Measurements from ENCODE around the gene CALCB.

DNA sequence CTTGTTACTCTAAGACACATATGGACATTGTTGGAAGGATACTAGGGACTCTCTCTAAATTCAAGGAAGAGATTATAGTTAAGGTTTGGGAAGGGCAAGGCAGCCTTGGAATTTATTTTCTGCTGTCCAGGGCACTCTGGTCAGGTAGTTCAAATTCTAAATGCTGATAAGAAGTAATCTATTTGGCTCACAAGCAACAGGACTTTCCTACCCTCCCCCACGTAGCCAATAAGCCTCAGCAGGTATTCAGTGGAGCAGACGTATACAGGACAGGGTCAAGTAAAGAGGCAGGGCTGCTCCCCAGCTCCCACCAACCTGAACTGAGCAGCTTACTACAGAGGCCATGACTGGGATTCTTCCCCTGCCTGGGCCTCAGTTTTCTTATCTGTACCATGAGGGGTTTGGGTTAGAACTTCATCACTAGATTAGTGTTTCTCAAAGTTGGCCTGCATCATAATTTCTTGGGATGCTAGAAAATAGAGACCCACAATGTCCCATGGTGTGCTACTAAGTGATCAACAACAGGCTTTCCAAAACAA is 35.3 kb downstream of the CALCB start:
- TF ChIP-seq, protein P1, sequence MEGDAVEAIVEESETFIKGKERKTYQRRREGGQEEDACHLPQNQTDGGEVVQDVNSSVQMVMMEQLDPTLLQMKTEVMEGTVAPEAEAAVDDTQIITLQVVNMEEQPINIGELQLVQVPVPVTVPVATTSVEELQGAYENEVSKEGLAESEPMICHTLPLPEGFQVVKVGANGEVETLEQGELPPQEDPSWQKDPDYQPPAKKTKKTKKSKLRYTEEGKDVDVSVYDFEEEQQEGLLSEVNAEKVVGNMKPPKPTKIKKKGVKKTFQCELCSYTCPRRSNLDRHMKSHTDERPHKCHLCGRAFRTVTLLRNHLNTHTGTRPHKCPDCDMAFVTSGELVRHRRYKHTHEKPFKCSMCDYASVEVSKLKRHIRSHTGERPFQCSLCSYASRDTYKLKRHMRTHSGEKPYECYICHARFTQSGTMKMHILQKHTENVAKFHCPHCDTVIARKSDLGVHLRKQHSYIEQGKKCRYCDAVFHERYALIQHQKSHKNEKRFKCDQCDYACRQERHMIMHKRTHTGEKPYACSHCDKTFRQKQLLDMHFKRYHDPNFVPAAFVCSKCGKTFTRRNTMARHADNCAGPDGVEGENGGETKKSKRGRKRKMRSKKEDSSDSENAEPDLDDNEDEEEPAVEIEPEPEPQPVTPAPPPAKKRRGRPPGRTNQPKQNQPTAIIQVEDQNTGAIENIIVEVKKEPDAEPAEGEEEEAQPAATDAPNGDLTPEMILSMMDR (IDR thresholded peaks at IDR 0.05) = no peak
- no peak for TF ChIP-seq POLR2AphosphoS5 (IDR thresholded peaks at IDR 0.05)
- TF ChIP-seq EP300 (IDR thresholded peaks at IDR 0.05) = no peak
